Psoas muscle (tissue), 8 donors: ENCODE data around the gene TSC1. TPM values are rescaled to one million over a fixed set of nuclear protein-coding genes. Genes with fewer than 3 reads are reported as not detected.

Source experiments
- ATAC-seq, 4 donors: fragments of 200-7000 bp; cut with Tn5 transposase; one replicate each; pipeline ENCODE4 v1.9.1; 2020; ENCODE audit warnings: moderate library complexity in 3 of 4, mild to moderate bottlenecking in 2 of 4
- DNase-seq, 2 donors: peaks; one replicate each; pipeline ENCODE4 v3.0.0-alpha.2; 2020
- H3K27ac ChIP-seq: fragments of 200-600 bp; one replicate; pipeline ENCODE4 v1.8.0; 2022
- H3K27me3 ChIP-seq, 3 donors: fragments of 200-600 bp in 1 of 3; one replicate each; pipeline versions ENCODE4 v1.6.1 to v1.8.0; 2013 to 2022; ENCODE audit warnings: low read length in 2 of 3, mild to moderate bottlenecking in 2 of 3, moderate library complexity in 1 of 3; ENCODE audit not compliant: insufficient read depth in 3 of 3
- H3K36me3 ChIP-seq, 2 donors: fragments of 200-600 bp in 1 of 2; one replicate each; pipeline versions ENCODE4 v1.6.1 to v1.8.0; 2013 to 2022; ENCODE audit warnings: low read depth in 1 of 2, mild to moderate bottlenecking in 1 of 2, moderate library complexity in 1 of 2; ENCODE audit not compliant: insufficient read depth in 1 of 2
- H3K4me1 ChIP-seq: fragments of 200-600 bp; one replicate; pipeline ENCODE4 v1.8.0; 2022
- H3K4me3 ChIP-seq: fragments of 200-600 bp; one replicate; pipeline ENCODE4 v1.8.0; 2022; ENCODE audit warnings: mild to moderate bottlenecking
- H3K9me3 ChIP-seq: fragments of 200-600 bp; one replicate; pipeline ENCODE4 v1.8.0; 2022
- WGBS, 3 donors: extraction: QIAGEN DNeasy Blood & Tissue Kit; methylation state at CpG; one replicate each; pipeline versions ENCODE4 v1.1.6 to v1.1.7; 2013; 5-methylcytosine and 5-hydroxymethylcytosine counted together
- intact Hi-C, 2 donors: fragments of 100-400 bp; cut with DNase I; formaldehyde crosslinking; loops; one replicate each; pipeline versions ENCODE4 v1.11.0 to v1.14.2; 2022
- polyA plus RNA-seq, 3 donors: library from polyadenylated mRNA; stranded (reverse); fragments of 200-250 nt; gene quantifications; one replicate each; pipeline ENCODE4 v1.2.3, GENCODE V29; 2013
- total RNA-seq, 4 donors: library from RNA; stranded (reverse); fragmentation: NEBNext Ultra II Directional in 2 of 4; extraction: Animal tissue kit (Norgen Biotek cat#: 25700) in 2 of 4; gene quantifications; one replicate each; pipeline versions ENCODE4 v1.2.1 to v1.2.4, GENCODE V29; 2021 to 2023
- TF ChIP-seq, protein P1 (sequence below): fragments of 200-600 bp; IDR thresholded peaks from one replicate; pipeline ENCODE4 v1.8.0; 2022; ENCODE audit warnings: antibody characterized with exemption
- donor health status: healthy with polysubstance abuse.
- donor health status: DM: no; HTN: no; CAD: no; lungs with moderate emphysema.
- donor health status: Bipolar disorder and iron deficiency.
- donor health status: healthy.
- donor health status: DM: yes; HTN: yes; CAD: no.
- donor health status: DM: no; HTN: no; CAD: no.
- donor health status: DM: no; HTN: no; CAD: no.
- donor health status: DM: yes; HTN: yes; CAD: no.

Gene TSC1
- total and polyA plus RNA-seq, 7 donors = 13.1 to 38.4 (median 26.8) TPM

GRCh38 chr9:132894862-132895835 is 49.3 kb downstream of the TSC1 start:
- intact Hi-C loops = no loop called here
- Histone ChIP-seq H3K36me3 (peaks cover 23 to 86% of the 10 kb centered on the region in 2 donors), H3K27ac (no peak overlapping the region), H3K27me3 (no peaks in the 10 kb centered on the region), H3K4me3 (no peak overlapping the region), H3K4me1 (no peaks in the 10 kb centered on the region), H3K9me3 (no peaks in the 10 kb centered on the region)
- no peak for ATAC-seq
- TF ChIP-seq, protein P1, sequence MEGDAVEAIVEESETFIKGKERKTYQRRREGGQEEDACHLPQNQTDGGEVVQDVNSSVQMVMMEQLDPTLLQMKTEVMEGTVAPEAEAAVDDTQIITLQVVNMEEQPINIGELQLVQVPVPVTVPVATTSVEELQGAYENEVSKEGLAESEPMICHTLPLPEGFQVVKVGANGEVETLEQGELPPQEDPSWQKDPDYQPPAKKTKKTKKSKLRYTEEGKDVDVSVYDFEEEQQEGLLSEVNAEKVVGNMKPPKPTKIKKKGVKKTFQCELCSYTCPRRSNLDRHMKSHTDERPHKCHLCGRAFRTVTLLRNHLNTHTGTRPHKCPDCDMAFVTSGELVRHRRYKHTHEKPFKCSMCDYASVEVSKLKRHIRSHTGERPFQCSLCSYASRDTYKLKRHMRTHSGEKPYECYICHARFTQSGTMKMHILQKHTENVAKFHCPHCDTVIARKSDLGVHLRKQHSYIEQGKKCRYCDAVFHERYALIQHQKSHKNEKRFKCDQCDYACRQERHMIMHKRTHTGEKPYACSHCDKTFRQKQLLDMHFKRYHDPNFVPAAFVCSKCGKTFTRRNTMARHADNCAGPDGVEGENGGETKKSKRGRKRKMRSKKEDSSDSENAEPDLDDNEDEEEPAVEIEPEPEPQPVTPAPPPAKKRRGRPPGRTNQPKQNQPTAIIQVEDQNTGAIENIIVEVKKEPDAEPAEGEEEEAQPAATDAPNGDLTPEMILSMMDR = no peak
- 71 to 83% (median 72%) methylated on average over 9 of the region's 9 CpGs for WGBS, 3 donors
- no peak for DNase-seq

- H3K9me3 ChIP-seq = no peaks in the 10 kb centered on the region
- ATAC-seq = no peak
- no peaks in the 10 kb centered on the region for H3K4me1 ChIP-seq
- H3K36me3 ChIP-seq = peaks cover 21 to 78% of the 10 kb centered on the region in 2 donors
- no peaks in the 10 kb centered on the region for H3K27me3 ChIP-seq
- 69 to 80% (median 78%) methylated on average over 5 of the region's 5 CpGs for WGBS, 3 donors
- intact Hi-C loops = no loop called here
- no peak overlapping the region for H3K27ac ChIP-seq
- H3K4me3 ChIP-seq = no peak overlapping the region
- TF ChIP-seq, protein P1 = no peak
- DNase-seq = no peak
Measured at GRCh38 chr9:132894346-132894745, 50.1 kb downstream of the TSC1 start.

- H3K27ac ChIP-seq = no peak overlapping the region
- no peaks in the 10 kb centered on the region for H3K9me3 ChIP-seq
- TF ChIP-seq, protein P1 = no peak
- H3K27me3 ChIP-seq = no peaks in the 10 kb centered on the region
- H3K36me3 ChIP-seq = peaks cover 17 to 59% of the 10 kb centered on the region in 2 donors
- WGBS, 3 donors = 74 to 82% (median 79%) methylated on average over 9 of the region's 9 CpGs
- DNase-seq (no peak), ATAC-seq (no peak)
- no peak overlapping the region for H3K4me3 ChIP-seq
- intact Hi-C loops = no loop called here
- no peaks in the 10 kb centered on the region for H3K4me1 ChIP-seq
Measured at GRCh38 chr9:132892400-132892799, 52.0 kb downstream of the TSC1 start.

- no peak for ATAC-seq
- H3K9me3 ChIP-seq = no peaks in the 10 kb centered on the region
- intact Hi-C loops = no loop called here
- H3K4me1 ChIP-seq = no peaks in the 10 kb centered on the region
- no peak overlapping the region for H3K4me3 ChIP-seq
- no peak for DNase-seq
- H3K27ac ChIP-seq = no peak overlapping the region
- 95 to 96% (median 95%) methylated on average over 18 of the region's 18 CpGs for WGBS, 3 donors
- H3K36me3 ChIP-seq = peaks cover 6 to 16% of the 10 kb centered on the region in 2 donors
- TF ChIP-seq, protein P1 = no peak
- no peaks in the 10 kb centered on the region for H3K27me3 ChIP-seq
Measured at GRCh38 chr9:132888151-132888550, 56.3 kb downstream of the TSC1 start.
